ENCODE results near the gene ZC3H6. TPM values are rescaled to one million over a fixed set of nuclear protein-coding genes. Genes with fewer than 3 reads are reported as not detected.
A peak's percentile ranks its signal among the peaks of the same experiment; 100 is the strongest.

The ZC3H6 gene
- total and polyA plus RNA-seq, 2 of the 13 experiments (the other 11 are each of a cell fraction or from before 2014, with no cell fraction given): 0.71 to 0.93 TPM

DNA sequence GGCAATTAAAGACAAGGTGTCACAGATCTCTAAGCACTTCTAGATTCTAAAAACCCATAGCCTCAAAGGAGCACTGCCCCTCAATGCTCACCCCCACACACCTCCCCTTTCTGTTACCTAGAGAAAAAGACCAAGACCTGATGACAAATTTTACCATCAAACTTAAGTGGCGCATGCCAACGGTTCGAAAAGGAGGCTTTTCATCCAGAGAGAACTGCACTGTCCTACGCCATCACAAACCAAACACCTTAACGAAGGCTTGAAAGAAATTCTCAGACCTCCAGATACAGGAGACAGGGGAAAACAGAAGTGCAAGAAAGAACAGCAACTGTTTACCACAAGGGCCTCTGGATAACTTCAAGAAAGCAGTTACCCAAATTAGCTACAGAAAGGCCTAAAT lies 2.0 kb upstream of the ZC3H6 start:
- FAIRE-seq (no peak), DNase-seq (ENCODE audit: low spot score) (no peak), ATAC-seq (no peak)
- H3K36me3 ChIP-seq (replicated peaks in 1 of 2; ENCODE audit: control insufficient read depth in 1 of 2, insufficient read depth in 2 of 2, low read length in 2 of 2): no peaks in the 10 kb centered on the region
- intact Hi-C loops (cut with micrococcal nuclease; ENCODE audit: unreplicated experiment) (no loop called here), in situ Hi-C loops (cut with HindIII; ENCODE audit: extremely low pct_ligation_motif_present, low pct_unique_long_range_greater_than_20kb) (loop anchor here (25.0 kb wide), 1 partner anchor 164 kb away; the partner anchor contains the start of gene RGPD8)
- peaks cover 0 to 2% of the 10 kb centered on the region in 2 experiments; a peak in 2 of 5 replicates for H3K27me3 ChIP-seq (ENCODE audit: control insufficient read depth in 1 of 2, insufficient read depth in 2 of 2, low read length in 2 of 2)
- no peak overlapping the region for H2AFZ ChIP-seq (ENCODE audit: low read length)
- no peaks in the 10 kb centered on the region for H3K79me2 ChIP-seq (ENCODE audit: insufficient read depth, low read length)
- TF ChIP-seq TCF12 (IDR thresholded peaks at IDR 0.05) (no peak), TCF12 (CRISPR knock-in tag; IDR thresholded peaks at IDR 0.05) (no peak), ZNF10 (CRISPR knock-in tag; IDR thresholded peaks at IDR 0.05; ENCODE audit: borderline replicate concordance, low read depth) (no peak), ZNF557 (CRISPR knock-in tag; IDR thresholded peaks at IDR 0.05) (no peak)
- TF ChIP-seq, protein P1, sequence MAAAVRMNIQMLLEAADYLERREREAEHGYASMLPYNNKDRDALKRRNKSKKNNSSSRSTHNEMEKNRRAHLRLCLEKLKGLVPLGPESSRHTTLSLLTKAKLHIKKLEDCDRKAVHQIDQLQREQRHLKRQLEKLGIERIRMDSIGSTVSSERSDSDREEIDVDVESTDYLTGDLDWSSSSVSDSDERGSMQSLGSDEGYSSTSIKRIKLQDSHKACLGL (CRISPR knock-in tag; IDR thresholded peaks at IDR 0.05): no peak
- H3K4me2 ChIP-seq (ENCODE audit: low read depth, low read length): no peak overlapping the region
- CTCF ChIA-PET (ENCODE audit: low intra/inter-chr PET ratio, low total read pairs): no interaction called here
- H3K9ac ChIP-seq (ENCODE audit: insufficient read depth, low read depth, low read length): no peak overlapping the region
- H4K20me1 ChIP-seq (ENCODE audit: insufficient read depth, low read length): no peaks in the 10 kb centered on the region
- H3K4me3 ChIP-seq (replicated peaks in 1 of 3; ENCODE audit: insufficient read depth in 1 of 3, low read depth in 2 of 3, low read length in 3 of 3): no peak overlapping the region
- POLR2A ChIA-PET: interaction anchor here (1.1 to 2.0 kb wide), 3 partner anchors 13 to 45 kb away, joined by 3 to 5 read pairs (median 4); partner anchors contain the start of gene ZC3H8
- WGBS (ENCODE audit: low lambda C conversion rate): 87% methylated on average over 5 of the region's 5 CpGs
- H3K27ac ChIP-seq (ENCODE audit: extremely low read length, insufficient read depth, low read length): no peak overlapping the region
- H3K4me1 ChIP-seq (ENCODE audit: insufficient read depth, low read length): peaks cover 14% of the 10 kb centered on the region; the same call in 1 of the 2 replicates
- no TSS peak for BruUV-seq (replicated peaks)
- H3K9me3 ChIP-seq (ENCODE audit: low read length): 0 out of 2 replicates have a peak, but pooled peaks cover 5% of the 10 kb centered on the region

DNA sequence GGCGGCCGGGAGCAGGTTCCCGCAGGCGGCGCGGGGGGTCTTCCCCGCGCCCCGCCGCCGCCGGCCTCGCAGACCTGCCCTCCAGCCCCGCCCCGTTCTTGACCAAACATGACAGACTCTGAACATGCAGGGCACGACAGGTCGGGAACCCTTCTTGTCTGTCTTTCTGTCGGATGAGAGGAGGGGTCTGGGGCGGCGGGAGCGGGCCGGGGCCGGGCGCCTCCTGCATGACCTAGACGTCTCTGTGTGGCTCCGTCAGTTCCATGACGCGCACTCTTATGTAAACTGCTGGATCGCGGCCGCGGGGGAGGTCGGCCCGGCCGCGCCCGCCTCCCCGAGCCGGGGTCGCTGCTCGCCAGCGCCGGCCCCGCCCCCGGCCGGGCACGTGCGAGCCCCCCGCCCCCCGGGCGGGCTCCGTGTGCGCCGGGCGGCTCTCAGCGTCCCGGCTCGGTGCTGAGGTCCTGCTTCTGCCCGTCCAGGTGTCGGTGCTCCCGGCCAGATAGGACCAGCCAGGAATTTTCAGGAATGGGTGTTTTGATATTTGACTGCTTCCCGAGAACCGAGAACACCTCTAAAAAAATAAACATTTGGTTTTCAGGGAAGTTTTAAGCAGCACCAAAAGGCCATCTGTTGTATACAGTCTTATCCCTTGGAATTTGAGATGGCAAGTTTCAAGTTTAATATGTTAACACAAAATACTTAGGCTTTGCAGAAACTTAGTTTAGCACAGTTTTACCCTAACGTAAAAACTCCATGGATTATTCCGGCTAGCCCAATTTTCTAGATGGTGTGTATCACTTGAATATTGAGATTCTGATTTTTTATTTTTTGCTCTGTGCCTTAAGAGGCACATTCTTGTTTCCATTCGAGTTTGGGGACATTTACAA lies 733 bp downstream of the ZC3H6 start:
- Histone ChIP-seq H3K27me3 (ENCODE audit: control insufficient read depth in 1 of 2, insufficient read depth in 2 of 2, low read length in 2 of 2) (no peaks in the 10 kb centered on the region; a peak in 1 of 5 replicates), H4K20me1 (ENCODE audit: insufficient read depth, low read length) (no peaks in the 10 kb centered on the region), H3K4me1 (ENCODE audit: insufficient read depth, low read length) (peaks cover 14% of the 10 kb centered on the region; the same call in 1 of the 2 replicates), H3K79me2 (ENCODE audit: insufficient read depth, low read length) (no peaks in the 10 kb centered on the region), H2AFZ (ENCODE audit: low read length) (no peak overlapping the region), H3K4me2 (ENCODE audit: low read depth, low read length) (peak overlapping the region; percentile 86), H3K4me3 (replicated peaks in 1 of 3; ENCODE audit: insufficient read depth in 1 of 3, low read depth in 2 of 3, low read length in 3 of 3) (peak overlapping the region; percentile 92 to 99 (median 97)), H3K27ac (ENCODE audit: extremely low read length, insufficient read depth, low read length) (peak overlapping the region; percentile 99), H3K36me3 (replicated peaks in 1 of 2; ENCODE audit: control insufficient read depth in 1 of 2, insufficient read depth in 2 of 2, low read length in 2 of 2) (no peaks in the 10 kb centered on the region), H3K9ac (ENCODE audit: insufficient read depth, low read depth, low read length) (peak overlapping the region; percentile 100), H3K9me3 (ENCODE audit: low read length) (no peaks in the 10 kb centered on the region)
- in situ Hi-C loops (cut with HindIII; ENCODE audit: extremely low pct_ligation_motif_present, low pct_unique_long_range_greater_than_20kb) (no loop called here), intact Hi-C loops (cut with micrococcal nuclease; ENCODE audit: unreplicated experiment) (no loop called here)
- TSS peak; percentile 60 for BruUV-seq (replicated peaks)
- ChIA-PET POLR2A (no interaction called here), CTCF (ENCODE audit: low intra/inter-chr PET ratio, low total read pairs) (no interaction called here)
- 5% methylated on average over 34 of the region's 66 CpGs for WGBS (ENCODE audit: low lambda C conversion rate)
- peak; percentile 89 for ATAC-seq
- no peak for FAIRE-seq
- peak; percentile 94 for DNase-seq (ENCODE audit: low spot score)
- TF ChIP-seq FOXM1 (CRISPR knock-in tag; IDR thresholded peaks at IDR 0.05) (no peak), NCOA2 (CRISPR knock-in tag; IDR thresholded peaks at IDR 0.05) (peak; percentile 23; the same call in 1 of the 2 replicates), ZNF562 (CRISPR knock-in tag; IDR thresholded peaks at IDR 0.05; ENCODE audit: borderline replicate concordance) (no peak), ZNF713 (CRISPR knock-in tag; IDR thresholded peaks at IDR 0.05) (0 out of 2 replicates have a peak, but pooled peaks have one; percentile 2), SOX13 (IDR thresholded peaks at IDR 0.05) (no peak; the same call in 1 of the 2 replicates), SOX13 (CRISPR knock-in tag; conservative IDR thresholded peaks at IDR 0.05 in 1 of 2, IDR thresholded peaks at IDR 0.05 in 1 of 2) (peak in 1 of 2 experiments; percentile 35; a peak in 1 of 4 replicates), ZNF660 (CRISPR knock-in tag; IDR thresholded peaks at IDR 0.05; ENCODE audit: borderline replicate concordance, low read depth) (no peak), TAF15 (IDR thresholded peaks at IDR 0.05; ENCODE audit: low read depth, low read length, poor library complexity, severe bottlenecking) (peak; percentile 23)
- TF ChIP-seq, protein P2, sequence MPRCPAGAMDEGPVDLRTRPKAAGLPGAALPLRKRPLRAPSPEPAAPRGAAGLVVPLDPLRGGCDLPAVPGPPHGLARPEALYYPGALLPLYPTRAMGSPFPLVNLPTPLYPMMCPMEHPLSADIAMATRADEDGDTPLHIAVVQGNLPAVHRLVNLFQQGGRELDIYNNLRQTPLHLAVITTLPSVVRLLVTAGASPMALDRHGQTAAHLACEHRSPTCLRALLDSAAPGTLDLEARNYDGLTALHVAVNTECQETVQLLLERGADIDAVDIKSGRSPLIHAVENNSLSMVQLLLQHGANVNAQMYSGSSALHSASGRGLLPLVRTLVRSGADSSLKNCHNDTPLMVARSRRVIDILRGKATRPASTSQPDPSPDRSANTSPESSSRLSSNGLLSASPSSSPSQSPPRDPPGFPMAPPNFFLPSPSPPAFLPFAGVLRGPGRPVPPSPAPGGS (CRISPR knock-in tag; IDR thresholded peaks at IDR 0.05): no peak
- TF ChIP-seq, protein P3, sequence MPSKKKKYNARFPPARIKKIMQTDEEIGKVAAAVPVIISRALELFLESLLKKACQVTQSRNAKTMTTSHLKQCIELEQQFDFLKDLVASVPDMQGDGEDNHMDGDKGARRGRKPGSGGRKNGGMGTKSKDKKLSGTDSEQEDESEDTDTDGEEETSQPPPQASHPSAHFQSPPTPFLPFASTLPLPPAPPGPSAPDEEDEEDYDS (CRISPR knock-in tag; IDR thresholded peaks at IDR 0.05): peak; percentile 74; the same call in 1 of the 2 replicates
